DOHH2 (cell line): ENCODE data around the gene SMAP1.

Source experiments
- H3F3A ChIP-seq: fragments of 200-600 bp; sonication (generic), shearing (Covaris generic); 2 replicates; pipeline ENCODE4 v1.6.0; 2016; ENCODE audit warnings: antibody characterized with exemption, mild to moderate bottlenecking; ENCODE audit not compliant: control insufficient read depth, insufficient read depth
- H3K27ac ChIP-seq: fragments of 200-600 bp; sonication (generic); 2 replicates; pipeline ENCODE4 v1.5.1; 2014; ENCODE audit warnings: low read depth, mild to moderate bottlenecking, low read length, moderate library complexity
- H3K27me3 ChIP-seq: fragments of 200-600 bp; sonication (generic); 2 replicates; pipeline ENCODE4 v1.6.1; 2014; ENCODE audit warnings: mild to moderate bottlenecking, low read length, mixed read lengths; ENCODE audit not compliant: control insufficient read depth
- H3K36me3 ChIP-seq: fragments of 200-600 bp; sonication (generic); 2 replicates; pipeline ENCODE4 v1.6.1; 2014; ENCODE audit warnings: mild to moderate bottlenecking, low read length, moderate library complexity, mixed read lengths; ENCODE audit not compliant: control insufficient read depth
- H3K4me1 ChIP-seq: fragments of 200-600 bp; sonication (generic); 2 replicates; pipeline ENCODE4 v1.6.1; 2014; ENCODE audit warnings: mild to moderate bottlenecking, low read length, mixed read lengths; ENCODE audit not compliant: control insufficient read depth
- H3K4me2 ChIP-seq: fragments of 200-600 bp; sonication (generic); 2 replicates; pipeline ENCODE4 v1.6.0; 2014; ENCODE audit warnings: mild to moderate bottlenecking, low read length, moderate library complexity
- H3K4me3 ChIP-seq: fragments of 200-600 bp; sonication (generic); 2 replicates; pipeline ENCODE4 v1.5.1; 2014; ENCODE audit warnings: mild to moderate bottlenecking, low read length, mixed read lengths
- H3K79me2 ChIP-seq: fragments of 200-600 bp; sonication (generic); 2 replicates; pipeline ENCODE4 v1.6.1; 2014; ENCODE audit warnings: mild to moderate bottlenecking, low read length, mixed read lengths; ENCODE audit not compliant: control insufficient read depth
- H3K9me2 ChIP-seq: fragments of 200-600 bp; sonication (generic); replicated peaks from 2 replicates; pipeline ENCODE4 v1.6.1; 2014; ENCODE audit warnings: mild to moderate bottlenecking, low read length, mixed read lengths; ENCODE audit not compliant: control insufficient read depth
- H3K9me3 ChIP-seq: fragments of 200-600 bp; sonication (generic); 2 replicates; pipeline ENCODE4 v1.6.1; 2014; ENCODE audit warnings: antibody characterized with exemption, low read length, mixed read lengths; ENCODE audit not compliant: control insufficient read depth, insufficient read depth
- H4K20me1 ChIP-seq: fragments of 200-600 bp; sonication (generic); 2 replicates; pipeline ENCODE4 v1.6.0; 2014; ENCODE audit warnings: low read depth, mild to moderate bottlenecking, antibody characterized with exemption, low read length, moderate library complexity; ENCODE audit not compliant: control insufficient read depth, insufficient read depth
- EZH2phosphoT487 ChIP-seq: fragments of 200-600 bp; sonication (generic); IDR thresholded peaks from 2 replicates; pipeline ENCODE4 v1.6.1; 2017; ENCODE audit warnings: borderline replicate concordance, mild to moderate bottlenecking, antibody characterized with exemption, low read length, moderate library complexity, mixed read lengths
- TF ChIP-seq, protein P1 (sequence below): fragments of 200-600 bp; sonication (generic); IDR thresholded peaks from one replicate; pipeline ENCODE4 v1.5.1; 2014; ENCODE audit warnings: antibody characterized with exemption, mild to moderate bottlenecking, low read depth, low read length; ENCODE audit not compliant: poor library complexity, severe bottlenecking

SMAP1 gene

DNA sequence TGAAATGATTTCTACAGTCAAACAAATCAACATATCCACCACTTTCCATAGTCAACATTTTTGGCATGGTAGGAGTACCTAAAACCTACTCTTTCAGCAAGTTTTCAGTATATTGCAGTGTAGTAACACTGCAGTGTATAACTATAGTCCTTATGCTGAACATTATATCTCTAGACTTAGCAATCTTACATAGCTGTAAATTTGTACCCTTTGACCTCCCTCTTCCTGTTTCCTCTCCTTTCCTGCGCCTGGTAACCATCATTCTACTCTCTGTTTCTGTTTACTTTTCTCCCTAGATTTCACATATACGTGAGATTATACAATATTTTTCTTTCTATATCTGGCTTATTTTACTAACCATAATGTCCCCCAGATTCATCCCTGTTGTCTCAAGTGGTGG lies 40.2 kb downstream of the SMAP1 start:
- Histone ChIP-seq H3K79me2 (peaks cover 37% of the 10 kb centered on the region), H3K36me3 (no peaks in the 10 kb centered on the region), H3K4me3 (no peak overlapping the region), H3K9me3 (no peaks in the 10 kb centered on the region), H3K4me1 (peaks cover 2% of the 10 kb centered on the region), H3K27ac (no peak overlapping the region), H4K20me1 (0 out of 2 replicates have a peak, but pooled peaks cover 7% of the 10 kb centered on the region), H3F3A (no peaks in the 10 kb centered on the region), H3K27me3 (no peaks in the 10 kb centered on the region), H3K9me2 (no peaks in the 10 kb centered on the region), H3K4me2 (no peak overlapping the region)
- TF ChIP-seq, protein P1, sequence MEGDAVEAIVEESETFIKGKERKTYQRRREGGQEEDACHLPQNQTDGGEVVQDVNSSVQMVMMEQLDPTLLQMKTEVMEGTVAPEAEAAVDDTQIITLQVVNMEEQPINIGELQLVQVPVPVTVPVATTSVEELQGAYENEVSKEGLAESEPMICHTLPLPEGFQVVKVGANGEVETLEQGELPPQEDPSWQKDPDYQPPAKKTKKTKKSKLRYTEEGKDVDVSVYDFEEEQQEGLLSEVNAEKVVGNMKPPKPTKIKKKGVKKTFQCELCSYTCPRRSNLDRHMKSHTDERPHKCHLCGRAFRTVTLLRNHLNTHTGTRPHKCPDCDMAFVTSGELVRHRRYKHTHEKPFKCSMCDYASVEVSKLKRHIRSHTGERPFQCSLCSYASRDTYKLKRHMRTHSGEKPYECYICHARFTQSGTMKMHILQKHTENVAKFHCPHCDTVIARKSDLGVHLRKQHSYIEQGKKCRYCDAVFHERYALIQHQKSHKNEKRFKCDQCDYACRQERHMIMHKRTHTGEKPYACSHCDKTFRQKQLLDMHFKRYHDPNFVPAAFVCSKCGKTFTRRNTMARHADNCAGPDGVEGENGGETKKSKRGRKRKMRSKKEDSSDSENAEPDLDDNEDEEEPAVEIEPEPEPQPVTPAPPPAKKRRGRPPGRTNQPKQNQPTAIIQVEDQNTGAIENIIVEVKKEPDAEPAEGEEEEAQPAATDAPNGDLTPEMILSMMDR = no peak
- TF ChIP-seq EZH2phosphoT487 = no peak

- Histone ChIP-seq H3K4me1 (peaks cover 6% of the 10 kb centered on the region), H3K4me2 (no peak overlapping the region), H3K4me3 (no peak overlapping the region), H4K20me1 (0 out of 2 replicates have a peak, but pooled peaks cover 7% of the 10 kb centered on the region), H3K9me3 (no peaks in the 10 kb centered on the region), H3K27ac (no peak overlapping the region), H3K27me3 (no peaks in the 10 kb centered on the region), H3K9me2 (no peaks in the 10 kb centered on the region), H3K79me2 (peaks cover 41% of the 10 kb centered on the region), H3K36me3 (no peaks in the 10 kb centered on the region), H3F3A (no peaks in the 10 kb centered on the region)
- TF ChIP-seq, protein P1 = no peak
- no peak for TF ChIP-seq EZH2phosphoT487
Measured at GRCh38 chr6:70708448-70708847, 40.8 kb downstream of the SMAP1 start.

DNA sequence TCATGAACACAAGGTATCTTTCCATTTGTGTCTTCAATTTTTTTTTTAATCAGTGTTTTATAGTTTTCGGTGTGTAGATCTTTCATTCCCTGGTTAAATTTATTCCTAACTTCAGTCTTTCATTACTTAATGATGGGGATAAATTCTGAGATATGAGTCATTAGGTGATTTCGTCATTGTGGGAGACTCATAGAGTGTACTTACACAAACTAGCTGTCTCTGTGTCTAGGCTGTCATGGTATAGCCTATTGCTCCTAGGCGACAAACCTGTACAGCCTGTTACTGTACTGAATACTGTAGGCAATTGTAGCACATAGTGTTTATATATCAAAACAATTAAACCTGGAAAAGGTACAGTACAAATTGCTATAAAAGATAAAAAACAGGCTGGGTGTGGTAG lies 42.1 kb downstream of the SMAP1 start:
- no peaks in the 10 kb centered on the region for H3K27me3 ChIP-seq
- H3K4me2 ChIP-seq = no peak overlapping the region
- peaks cover 6% of the 10 kb centered on the region for H3K4me1 ChIP-seq
- H3K27ac ChIP-seq = no peak overlapping the region
- peaks cover 3% of the 10 kb centered on the region; the same call in 1 of the 2 replicates for H3K9me3 ChIP-seq
- no peak for TF ChIP-seq EZH2phosphoT487
- TF ChIP-seq, protein P1 = no peak
- no peaks in the 10 kb centered on the region for H3K9me2 ChIP-seq
- peaks cover 42% of the 10 kb centered on the region for H3K79me2 ChIP-seq
- no peak overlapping the region for H3K4me3 ChIP-seq
- H3F3A ChIP-seq = no peaks in the 10 kb centered on the region
- no peaks in the 10 kb centered on the region for H3K36me3 ChIP-seq
- H4K20me1 ChIP-seq = 0 out of 2 replicates have a peak, but pooled peaks cover 3% of the 10 kb centered on the region
